Adrenal gland (tissue), 5 donors: ENCODE measurements around the gene DCDC2.

Experiments
- POLR2A ChIP-seq, 2 donors: fragments of 450-650 bp; IDR thresholded peaks; one replicate each; pipeline ENCODE4 v1.6.1; 2017; ENCODE audit warnings: antibody characterized with exemption in 2 of 2, mild to moderate bottlenecking in 2 of 2, moderate library complexity in 1 of 2
- TF ChIP-seq, protein P1 (sequence below), 6 experiments: fragments of 450-650 bp in 4 of 6; fragments of 200-600 bp in 2 of 6; sonication (generic) in 1 of 6; IDR thresholded peaks; 1 replicate in 5 of 6; 2 replicates in 1 of 6; pipeline versions ENCODE4 v1.5.1 to v1.8.0; 2016 to 2021; ENCODE audit warnings: antibody characterized with exemption in 6 of 6, mild to moderate bottlenecking in 2 of 6, moderate library complexity in 1 of 6
- donor health status: DM: no; HTN: no; CAD: no.

DNA sequence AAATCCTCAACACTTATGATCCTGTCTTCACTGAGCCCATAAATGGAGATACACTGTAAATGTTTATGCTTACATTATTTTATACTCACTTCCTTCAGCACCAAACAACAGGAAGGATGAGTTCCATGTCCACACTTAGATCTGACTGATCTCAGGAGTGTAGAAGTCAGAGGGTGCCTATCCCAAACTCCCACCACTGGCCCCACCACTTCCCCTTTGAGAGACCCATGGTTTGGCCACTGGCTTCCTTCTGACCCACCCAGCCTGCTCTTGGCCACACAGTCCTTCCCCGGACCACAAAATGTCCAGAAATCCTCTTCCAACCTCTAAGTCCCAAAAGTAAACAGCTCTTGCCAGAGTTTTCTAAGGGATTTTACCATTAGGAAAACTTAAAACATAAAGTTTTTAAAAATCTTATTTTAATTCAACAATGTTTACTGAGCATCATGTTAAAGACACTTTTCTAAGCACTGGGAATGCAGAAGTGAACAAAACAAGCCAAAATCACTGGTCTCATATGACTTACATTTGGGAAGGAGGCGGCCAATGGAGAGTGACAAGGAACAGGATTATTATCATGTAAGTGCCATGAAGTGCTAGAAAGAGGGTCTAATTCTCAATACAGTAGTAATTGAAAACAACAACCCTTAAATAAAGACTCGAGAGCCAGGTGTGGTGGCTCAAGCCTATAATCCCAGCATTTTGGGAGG, 128.0 kb downstream of the DCDC2 start:
- TF ChIP-seq, protein P1, sequence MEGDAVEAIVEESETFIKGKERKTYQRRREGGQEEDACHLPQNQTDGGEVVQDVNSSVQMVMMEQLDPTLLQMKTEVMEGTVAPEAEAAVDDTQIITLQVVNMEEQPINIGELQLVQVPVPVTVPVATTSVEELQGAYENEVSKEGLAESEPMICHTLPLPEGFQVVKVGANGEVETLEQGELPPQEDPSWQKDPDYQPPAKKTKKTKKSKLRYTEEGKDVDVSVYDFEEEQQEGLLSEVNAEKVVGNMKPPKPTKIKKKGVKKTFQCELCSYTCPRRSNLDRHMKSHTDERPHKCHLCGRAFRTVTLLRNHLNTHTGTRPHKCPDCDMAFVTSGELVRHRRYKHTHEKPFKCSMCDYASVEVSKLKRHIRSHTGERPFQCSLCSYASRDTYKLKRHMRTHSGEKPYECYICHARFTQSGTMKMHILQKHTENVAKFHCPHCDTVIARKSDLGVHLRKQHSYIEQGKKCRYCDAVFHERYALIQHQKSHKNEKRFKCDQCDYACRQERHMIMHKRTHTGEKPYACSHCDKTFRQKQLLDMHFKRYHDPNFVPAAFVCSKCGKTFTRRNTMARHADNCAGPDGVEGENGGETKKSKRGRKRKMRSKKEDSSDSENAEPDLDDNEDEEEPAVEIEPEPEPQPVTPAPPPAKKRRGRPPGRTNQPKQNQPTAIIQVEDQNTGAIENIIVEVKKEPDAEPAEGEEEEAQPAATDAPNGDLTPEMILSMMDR (IDR thresholded peaks at IDR 0.05) = no peak
- no peak for TF ChIP-seq POLR2A (IDR thresholded peaks at IDR 0.05)
